AG09309 (cell line): Measurements from ENCODE around the gene TMEM203.

Experiments used
- DNase-seq: peaks from one replicate; pipeline ENCODE4 v3.0.0-alpha.2; 2010; ENCODE audit warnings: low read depth
- H3K4me3 ChIP-seq: 2 replicates; pipeline ENCODE4 v1.5.1; 2011; ENCODE audit warnings: mild to moderate bottlenecking, low read depth, low read length, moderate library complexity; ENCODE audit not compliant: control insufficient read depth
- TF ChIP-seq, protein P1 (sequence below): IDR thresholded peaks from 2 replicates; pipeline ENCODE4 v1.5.1; 2011; ENCODE audit warnings: mild to moderate bottlenecking, low read depth, low read length, inconsistent platforms; ENCODE audit not compliant: insufficient read depth, control insufficient read depth; ENCODE audit errors: missing control alignments

Gene TMEM203

GRCh38 chr9:137213160-137214060 lies 8.0 kb upstream of the TMEM203 start:
- H3K4me3 ChIP-seq, result no peak overlapping the region
- TF ChIP-seq, protein P1, sequence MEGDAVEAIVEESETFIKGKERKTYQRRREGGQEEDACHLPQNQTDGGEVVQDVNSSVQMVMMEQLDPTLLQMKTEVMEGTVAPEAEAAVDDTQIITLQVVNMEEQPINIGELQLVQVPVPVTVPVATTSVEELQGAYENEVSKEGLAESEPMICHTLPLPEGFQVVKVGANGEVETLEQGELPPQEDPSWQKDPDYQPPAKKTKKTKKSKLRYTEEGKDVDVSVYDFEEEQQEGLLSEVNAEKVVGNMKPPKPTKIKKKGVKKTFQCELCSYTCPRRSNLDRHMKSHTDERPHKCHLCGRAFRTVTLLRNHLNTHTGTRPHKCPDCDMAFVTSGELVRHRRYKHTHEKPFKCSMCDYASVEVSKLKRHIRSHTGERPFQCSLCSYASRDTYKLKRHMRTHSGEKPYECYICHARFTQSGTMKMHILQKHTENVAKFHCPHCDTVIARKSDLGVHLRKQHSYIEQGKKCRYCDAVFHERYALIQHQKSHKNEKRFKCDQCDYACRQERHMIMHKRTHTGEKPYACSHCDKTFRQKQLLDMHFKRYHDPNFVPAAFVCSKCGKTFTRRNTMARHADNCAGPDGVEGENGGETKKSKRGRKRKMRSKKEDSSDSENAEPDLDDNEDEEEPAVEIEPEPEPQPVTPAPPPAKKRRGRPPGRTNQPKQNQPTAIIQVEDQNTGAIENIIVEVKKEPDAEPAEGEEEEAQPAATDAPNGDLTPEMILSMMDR, result peak; percentile 7
- DNase-seq, result no peak

- TF ChIP-seq, protein P1, result no peak
- no peak overlapping the region for H3K4me3 ChIP-seq
- DNase-seq, result no peak
Measured at GRCh38 chr9:137212520-137212919, 7.1 kb upstream of the TMEM203 start.

- no peak overlapping the region for H3K4me3 ChIP-seq
- DNase-seq, result no peak
- TF ChIP-seq, protein P1, result no peak
Measured at GRCh38 chr9:137211532-137211931, 6.1 kb upstream of the TMEM203 start.

DNA sequence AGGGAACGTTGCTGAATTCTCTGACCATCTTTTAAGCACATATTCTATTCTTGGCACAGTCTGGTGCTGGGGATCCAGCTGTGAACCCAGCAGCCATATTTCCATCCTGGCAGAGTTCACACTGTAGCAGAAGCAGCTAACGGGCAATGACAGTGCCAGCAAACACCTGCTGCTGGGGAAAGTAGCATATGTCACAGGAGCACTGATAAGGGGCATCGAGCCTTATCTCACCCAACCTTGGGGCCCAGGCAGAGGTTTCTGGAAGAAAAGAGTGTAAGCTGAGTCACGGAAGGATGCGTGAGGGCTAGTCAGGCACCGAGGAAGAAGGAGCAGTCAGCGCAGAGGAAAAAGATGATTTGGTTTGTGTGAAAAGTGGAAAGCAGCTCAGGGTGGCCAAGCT lies 1.2 kb upstream of the TMEM203 start:
- peak overlapping the region; percentile 81; the same call in 1 of the 2 replicates for H3K4me3 ChIP-seq
- TF ChIP-seq, protein P1, result no peak
- DNase-seq, result no peak

GRCh38 chr9:137204731-137205125 lies 720 bp downstream of the TMEM203 start:
- TF ChIP-seq, protein P1, result no peak
- no peak for DNase-seq
- peak overlapping the region; percentile 81 for H3K4me3 ChIP-seq

GRCh38 chr9:137202966-137203365 lies 2.5 kb downstream of the TMEM203 start:
- DNase-seq, result no peak
- TF ChIP-seq, protein P1, result no peak
- H3K4me3 ChIP-seq, result no peak overlapping the region
